ENCODE results near the gene HIPK4. TPM values are rescaled to one million over a fixed set of nuclear protein-coding genes. Genes with fewer than 3 reads are reported as not detected.

The HIPK4 gene
- total RNA-seq, 1 donor from 2014 or later, result 0.36 TPM

Small RNA genes lying within 50 kb of the gene (microRNA-seq; reads per million reads assigned to microRNA genes)
- not detected for gene MIR6796

Other genes starting within 250 kb of the HIPK4 start
- gene MAP3K10, start 198.8 kb downstream of the HIPK4 start, total RNA-seq, result 19.8 TPM
- gene TTC9B, start 171.8 kb downstream of the HIPK4 start, total RNA-seq, result not detected
- gene CCNP, start 163.5 kb downstream of the HIPK4 start, total RNA-seq, result 0.40 TPM
- 130 TPM for gene AKT2, start 104.8 kb downstream of the HIPK4 start, total RNA-seq
- gene C19orf47, start 41.8 kb downstream of the HIPK4 start, total RNA-seq, result 15.2 TPM
- 218 TPM for gene PLD3, start 41.5 kb downstream of the HIPK4 start, total RNA-seq
- gene PRX, start 23.2 kb upstream of the HIPK4 start, total RNA-seq, result 801 TPM
- 18.0 TPM for gene SERTAD1, start 35.8 kb upstream of the HIPK4 start, total RNA-seq
- gene SERTAD3, start 54.2 kb upstream of the HIPK4 start, total RNA-seq, result 47.2 TPM
- 83.8 TPM for gene BLVRB, start 75.6 kb upstream of the HIPK4 start, total RNA-seq
- gene SPTBN4, start 76.8 kb upstream of the HIPK4 start, total RNA-seq, result 20.9 TPM
- gene SHKBP1, start 186.7 kb upstream of the HIPK4 start, total RNA-seq, result 58.7 TPM
- 1,227 TPM for gene LTBP4, start 211.2 kb upstream of the HIPK4 start, total RNA-seq